Neural cell (in vitro differentiated cells): ENCODE measurements around the gene IGSF3.

Experiments
- CTCF ChIP-seq: fragments of 450-650 bp; IDR thresholded peaks from 2 replicates; pipeline ENCODE4 v1.5.1; 2014; ENCODE audit warnings: antibody characterized with exemption, mild to moderate bottlenecking, moderate library complexity; ENCODE audit not compliant: poor library complexity, severe bottlenecking
- EP300 ChIP-seq: fragments of 450-650 bp; conservative IDR thresholded peaks from 2 replicates; pipeline ENCODE4 v1.6.1; 2014; ENCODE audit warnings: antibody characterized with exemption, mild to moderate bottlenecking, moderate library complexity; ENCODE audit not compliant: poor library complexity, severe bottlenecking
- EZH2 ChIP-seq: fragments of 200-600, 300-800 bp; shearing (Covaris generic), sonication (generic); IDR thresholded peaks from 2 replicates; pipeline ENCODE4 v1.6.1; 2014; ENCODE audit warnings: antibody characterized with exemption, low read length, borderline replicate concordance, mild to moderate bottlenecking; ENCODE audit not compliant: insufficient read depth, poor library complexity, severe bottlenecking
- RAD21 ChIP-seq: fragments of 450-650 bp; conservative IDR thresholded peaks from 2 replicates; pipeline ENCODE4 v1.6.1; 2014; ENCODE audit warnings: antibody characterized with exemption, mild to moderate bottlenecking, moderate library complexity
- SMC3 ChIP-seq: fragments of 450-650 bp; conservative IDR thresholded peaks from 2 replicates; pipeline ENCODE4 v1.6.1; 2014; ENCODE audit warnings: antibody characterized with exemption, mild to moderate bottlenecking, moderate library complexity; ENCODE audit not compliant: poor library complexity
- TAF1 ChIP-seq: IDR thresholded peaks from 2 replicates; pipeline ENCODE4 v1.6.1; 2012; ENCODE audit warnings: low read depth

GRCh38 chr1:116585886-116586285 lies 81.6 kb downstream of the IGSF3 start:
- TF ChIP-seq EP300 = no peak
- no peak for TF ChIP-seq CTCF
- no peak for TF ChIP-seq RAD21
- no peak for TF ChIP-seq SMC3
- TF ChIP-seq TAF1 = no peak
- no peak for TF ChIP-seq EZH2
